Liver (tissue), 9 donors: Measurements from ENCODE around the gene LAMA2. TPM values are rescaled to one million over a fixed set of nuclear protein-coding genes. Genes with fewer than 3 reads are reported as not detected.

Experiments
- DNase-seq: peaks from one replicate; pipeline ENCODE4 v3.0.0-alpha.2; 2017; ENCODE audit warnings: low spot score
- H3K27ac ChIP-seq, 2 donors: one replicate each; pipeline ENCODE4 v1.7.0; 2013; ENCODE audit warnings: inconsistent platforms in 2 of 2, low read length in 2 of 2, control low read depth in 1 of 2, low read depth in 1 of 2, mild to moderate bottlenecking in 1 of 2
- H3K27me3 ChIP-seq, 4 donors: one replicate each; pipeline versions ENCODE4 v1.6.1 to v1.7.0; 2013; ENCODE audit warnings: low read length in 3 of 4, inconsistent platforms in 1 of 4, mild to moderate bottlenecking in 1 of 4, moderate library complexity in 1 of 4; ENCODE audit not compliant: control insufficient read depth in 4 of 4, insufficient read depth in 4 of 4
- H3K36me3 ChIP-seq, 4 donors: one replicate each; pipeline versions ENCODE4 v1.6.1 to v1.7.0; 2013; ENCODE audit warnings: low read length in 3 of 4, mild to moderate bottlenecking in 3 of 4, low read depth in 1 of 4, moderate library complexity in 1 of 4; ENCODE audit not compliant: control insufficient read depth in 4 of 4, insufficient read depth in 3 of 4
- H3K4me1 ChIP-seq, 4 donors: one replicate each; pipeline versions ENCODE4 v1.6.1 to v1.7.0; 2013; ENCODE audit warnings: low read length in 3 of 4, mild to moderate bottlenecking in 3 of 4, moderate library complexity in 1 of 4; ENCODE audit not compliant: control insufficient read depth in 4 of 4, insufficient read depth in 4 of 4
- H3K4me3 ChIP-seq, 3 donors: one replicate each; pipeline versions ENCODE4 v1.6.1 to v1.7.0; 2013; ENCODE audit warnings: low read length in 3 of 3, control low read depth in 1 of 3, low read depth in 1 of 3, mild to moderate bottlenecking in 1 of 3
- H3K9ac ChIP-seq, 2 donors: one replicate each; pipeline ENCODE4 v1.7.0; 2013; ENCODE audit warnings: low read length in 2 of 2, mild to moderate bottlenecking in 2 of 2, moderate library complexity in 2 of 2, control low read depth in 1 of 2, low read depth in 1 of 2
- H3K9me3 ChIP-seq, 4 donors: one replicate each; pipeline versions ENCODE4 v1.6.1 to v1.7.0; 2013; ENCODE audit warnings: low read length in 3 of 4; ENCODE audit not compliant: control insufficient read depth in 4 of 4
- ATF3 ChIP-seq: IDR thresholded peaks from 2 replicates; pipeline ENCODE4 v1.6.1; 2016; ENCODE audit warnings: antibody characterized with exemption
- CTCF ChIP-seq: fragments of 150-350 bp; IDR thresholded peaks from 2 replicates; pipeline ENCODE4 v1.5.1; 2017; ENCODE audit warnings: improper control_type of control experiment, low read depth, low read length; ENCODE audit not compliant: missing input control
- FOXA1 ChIP-seq: IDR thresholded peaks from 2 replicates; pipeline ENCODE4 v1.6.1; 2016; ENCODE audit warnings: antibody characterized with exemption
- FOXA2 ChIP-seq: IDR thresholded peaks from 2 replicates; pipeline ENCODE4 v1.6.1; 2016; ENCODE audit warnings: antibody characterized with exemption
- GABPA ChIP-seq, 2 donors: IDR thresholded peaks in 1 of 2; conservative IDR thresholded peaks in 1 of 2; 2 replicates each; pipeline ENCODE4 v1.6.1; 2016; ENCODE audit warnings: antibody characterized with exemption in 2 of 2, mild to moderate bottlenecking in 1 of 2, moderate library complexity in 1 of 2
- HNF4A ChIP-seq, 2 donors: conservative IDR thresholded peaks; 2 replicates each; pipeline ENCODE4 v1.6.1; 2016; ENCODE audit warnings: antibody characterized with exemption in 2 of 2, mild to moderate bottlenecking in 2 of 2
- HNF4G ChIP-seq: IDR thresholded peaks from 2 replicates; pipeline ENCODE4 v1.6.1; 2016; ENCODE audit warnings: antibody characterized with exemption
- JUND ChIP-seq, 2 donors: IDR thresholded peaks; 2 replicates each; pipeline ENCODE4 v1.6.1; 2016; ENCODE audit warnings: antibody characterized with exemption in 2 of 2
- MAX ChIP-seq: IDR thresholded peaks from 2 replicates; pipeline ENCODE4 v1.6.1; 2016; ENCODE audit warnings: antibody characterized with exemption
- NR2F2 ChIP-seq: IDR thresholded peaks from 2 replicates; pipeline ENCODE4 v1.6.1; 2016; ENCODE audit warnings: antibody characterized with exemption
- RAD21 ChIP-seq, 2 donors: IDR thresholded peaks; 2 replicates each; pipeline ENCODE4 v1.6.1; 2016; ENCODE audit warnings: antibody characterized with exemption in 2 of 2, mild to moderate bottlenecking in 2 of 2
- REST ChIP-seq: IDR thresholded peaks from 2 replicates; pipeline ENCODE4 v1.6.1; 2016; ENCODE audit warnings: antibody characterized with exemption, mild to moderate bottlenecking
- RXRA ChIP-seq, 2 donors: IDR thresholded peaks; 2 replicates each; pipeline ENCODE4 v1.6.1; 2017 to 2018; ENCODE audit warnings: antibody characterized with exemption in 2 of 2, mild to moderate bottlenecking in 1 of 2
- SP1 ChIP-seq: IDR thresholded peaks from 2 replicates; pipeline ENCODE4 v1.6.1; 2018; ENCODE audit warnings: antibody characterized with exemption, mild to moderate bottlenecking
- TAF1 ChIP-seq: conservative IDR thresholded peaks from 2 replicates; pipeline ENCODE4 v1.6.1; 2016; ENCODE audit warnings: antibody characterized with exemption, mild to moderate bottlenecking
- YY1 ChIP-seq: IDR thresholded peaks from 2 replicates; pipeline ENCODE4 v1.6.1; 2016; ENCODE audit warnings: antibody characterized with exemption, mild to moderate bottlenecking
- ZBTB33 ChIP-seq: IDR thresholded peaks from 2 replicates; pipeline ENCODE4 v1.6.1; 2016; ENCODE audit warnings: antibody characterized with exemption
- WGBS: extraction: QIAGEN DNeasy Blood & Tissue Kit; methylation state at CpG from one replicate; pipeline ENCODE4 v1.1.7; 2013; 5-methylcytosine and 5-hydroxymethylcytosine counted together
- polyA plus RNA-seq, 2 donors: library from polyadenylated mRNA; stranded (reverse) in 1 of 2; unstranded in 1 of 2; fragments of 200-250 nt in 1 of 2; fragments of >200 nt in 1 of 2; fragmentation: Nextera tagmentation in 1 of 2; extraction: Ambion mirVana in 1 of 2; gene quantifications; one replicate each; pipeline versions ENCODE4 v1.2.1 to v1.2.3, GENCODE V29; 2013 to 2015
- total RNA-seq, 2 donors: library from RNA; depleted of rRNA; stranded (reverse); fragments of >200 nt; gene quantifications; one replicate each; pipeline ENCODE4 v1.2.3, GENCODE V29; 2014
- donor health status: healthy.
- donor health status: healthy.
- donor health status: healthy.
- donor health status: healthy.
- donor health status: healthy.

LAMA2 gene
- total and polyA plus RNA-seq, 4 donors = 1.3 to 17.0 (median 3.0) TPM

GRCh38 chr6:129238991-129239390, 356.1 kb downstream of the LAMA2 start:
- TF ChIP-seq REST (no peak), JUND (IDR thresholded peaks at IDR 0.05) (no peak), NR2F2 (no peak), SP1 (no peak), RXRA (IDR thresholded peaks at IDR 0.05) (no peak), FOXA1 (no peak), YY1 (no peak), HNF4G (no peak)
- Histone ChIP-seq H3K9ac (no peak overlapping the region), H3K27me3 (peaks cover 0 to 2% (median 0%) of the 10 kb centered on the region in 4 donors), H3K27ac (no peak overlapping the region), H3K4me3 (no peak overlapping the region), H3K36me3 (no peaks in the 10 kb centered on the region), H3K9me3 (no peaks in the 10 kb centered on the region), H3K4me1 (no peaks in the 10 kb centered on the region)
- no peak for DNase-seq
- WGBS = 63% methylated on average over 1 of the region's 1 CpG

GRCh38 chr6:129239825-129240491, 357.0 kb downstream of the LAMA2 start:
- H3K9me3 ChIP-seq = no peaks in the 10 kb centered on the region
- no peak overlapping the region for H3K27ac ChIP-seq
- WGBS = 90% methylated on average over 10 of the region's 10 CpGs
- H3K9ac ChIP-seq = no peak overlapping the region
- no peaks in the 10 kb centered on the region for H3K4me1 ChIP-seq
- DNase-seq = no peak
- peaks cover 0 to 2% (median 0%) of the 10 kb centered on the region in 4 donors for H3K27me3 ChIP-seq
- no peaks in the 10 kb centered on the region for H3K36me3 ChIP-seq
- no peak for TF ChIP-seq FOXA1
- no peak for TF ChIP-seq REST
- TF ChIP-seq MAX = no peak
- TF ChIP-seq RAD21 (IDR thresholded peaks at IDR 0.05) = no peak
- no peak for TF ChIP-seq NR2F2
- TF ChIP-seq ATF3 = no peak
- no peak for TF ChIP-seq ZBTB33
- TF ChIP-seq TAF1 = no peak
- TF ChIP-seq SP1 = no peak
- no peak for TF ChIP-seq RXRA (IDR thresholded peaks at IDR 0.05)
- TF ChIP-seq GABPA (IDR thresholded peaks at IDR 0.05 in 1 of 2, conservative IDR thresholded peaks at IDR 0.05 in 1 of 2) = no peak
- no peak for TF ChIP-seq YY1
- TF ChIP-seq FOXA2 = no peak
- no peak for TF ChIP-seq HNF4A (conservative IDR thresholded peaks at IDR 0.05)
- TF ChIP-seq CTCF = no peak
- TF ChIP-seq HNF4G = no peak
- no peak overlapping the region for H3K4me3 ChIP-seq
